HepG2 (cell line): ENCODE results near the gene ADGRV1.

Experiments
- CTCF ChIP-seq: sonication (generic); formaldehyde crosslinking; IDR thresholded peaks from 2 replicates; pipeline ENCODE4 v1.5.0; 2020; ENCODE audit warnings: mild to moderate bottlenecking, missing genetic modification reagents, moderate library complexity
- FOSL2 ChIP-seq: sonication (generic); formaldehyde crosslinking; IDR thresholded peaks from 2 replicates; pipeline ENCODE4 v1.4.0; 2020; ENCODE audit warnings: missing genetic modification reagents
- POLR2AphosphoS5 ChIP-seq: IDR thresholded peaks from 2 replicates; pipeline ENCODE4 v1.6.1; 2012; ENCODE audit warnings: low read depth, low read length
- REPIN1 ChIP-seq: sonication (generic); formaldehyde crosslinking; IDR thresholded peaks from 2 replicates; pipeline ENCODE4 v1.8.0; 2022; ENCODE audit warnings: missing genetic modification reagents, low read depth, mild to moderate bottlenecking, borderline replicate concordance

- TF ChIP-seq POLR2AphosphoS5, result no peak
- no peak for TF ChIP-seq CTCF
- no peak for TF ChIP-seq REPIN1 (CRISPR knock-in tag)
- TF ChIP-seq FOSL2, result no peak
Measured at GRCh38 chr5:90793183-90793582, 234.6 kb downstream of the ADGRV1 start.
